IMR-90 (cell line): ENCODE data around the gene GATAD2A. TPM values are rescaled to one million over a fixed set of nuclear protein-coding genes. Genes with fewer than 3 reads are reported as not detected.
A peak's percentile ranks its signal among the peaks of the same experiment; 100 is the strongest.

ENCODE experiments used
- ATAC-seq: fragments of 200-7000 bp; cut with Tn5 transposase; 2 replicates; pipeline ENCODE4 v1.9.1; 2020; ENCODE audit warnings: low read depth, mild to moderate bottlenecking, moderate library complexity
- BruUV-seq: library from RNA; stranded (reverse); fragments of 400-500 nt; replicated peaks from 2 replicates; lab custom pipeline; 2021; lab: Mats Ljungman, UMichigan
- CTCF ChIA-PET: fragments of 300-600 bp; formaldehyde crosslinking; extraction: SDS; loops from one replicate; lab custom pipeline; 2021; ENCODE audit warnings: antibody characterized with exemption; lab: Yijun Ruan, JAX
- POLR2A ChIA-PET: fragments of 300-600 bp; sonication (Branson Sonifier 250); formaldehyde crosslinking; loops from one replicate; lab custom pipeline; 2022; ENCODE audit warnings: antibody characterized with exemption; ENCODE audit not compliant: unreplicated experiment; lab: Charles Lee
- DNase-seq: peaks from one replicate; pipeline ENCODE4 v3.0.0; 2013
- H2AFZ ChIP-seq: replicated peaks from 2 replicates; pipeline ENCODE3; 2013; ENCODE audit warnings: low read length, mild to moderate bottlenecking; ENCODE audit not compliant: poor library complexity
- H2AK5ac ChIP-seq: 2 replicates; pipeline ENCODE4 v1.6.1; 2013; ENCODE audit warnings: low read depth, low read length, inconsistent platforms
- H2AK9ac ChIP-seq: replicated peaks from 2 replicates; pipeline ENCODE3; 2013; ENCODE audit warnings: mild to moderate bottlenecking, low read depth, low read length, moderate library complexity; ENCODE audit not compliant: poor library complexity
- H2BK120ac ChIP-seq: 2 replicates; pipeline ENCODE4 v1.6.1; 2013; ENCODE audit warnings: low read depth, low read length, inconsistent platforms
- H2BK15ac ChIP-seq: 3 replicates; pipeline ENCODE4 v1.6.1; 2013; ENCODE audit warnings: low read depth, low read length, inconsistent platforms
- H2BK20ac ChIP-seq: 2 replicates; pipeline ENCODE4 v1.6.1; 2013; ENCODE audit warnings: low read depth, mild to moderate bottlenecking, inconsistent platforms, low read length, moderate library complexity
- H2BK5ac ChIP-seq: 2 replicates; pipeline ENCODE4 v1.6.1; 2013; ENCODE audit warnings: mild to moderate bottlenecking, low read depth, low read length, inconsistent platforms; ENCODE audit not compliant: poor library complexity, severe bottlenecking
- H3K14ac ChIP-seq: replicated peaks from 2 replicates; pipeline ENCODE4 v1.6.1; 2013; ENCODE audit warnings: low read depth, low read length, inconsistent platforms
- H3K18ac ChIP-seq: 2 replicates; pipeline ENCODE4 v1.6.1; 2013; ENCODE audit warnings: low read depth, low read length, control low read depth
- H3K23ac ChIP-seq: 2 replicates; pipeline ENCODE4 v1.6.1; 2013; ENCODE audit warnings: low read depth, low read length, inconsistent platforms
- H3K27ac ChIP-seq: 2 replicates; pipeline ENCODE4 v1.5.1; 2013; ENCODE audit warnings: mild to moderate bottlenecking, control low read depth, low read length; ENCODE audit not compliant: insufficient read depth
- H3K27me3 ChIP-seq: 2 replicates; pipeline ENCODE4 v1.6.1; 2013; ENCODE audit warnings: low read length; ENCODE audit not compliant: control insufficient read depth, insufficient read depth
- H3K36me3 ChIP-seq: 2 replicates; pipeline ENCODE4 v1.6.1; 2013; ENCODE audit warnings: low read length, mixed read lengths; ENCODE audit not compliant: control insufficient read depth, insufficient read depth
- H3K4ac ChIP-seq: 2 replicates; pipeline ENCODE4 v1.6.1; 2013; ENCODE audit warnings: low read depth, low read length, inconsistent platforms
- H3K4me1 ChIP-seq: 2 replicates; pipeline ENCODE4 v1.6.1; 2013; ENCODE audit warnings: low read length, mixed read lengths; ENCODE audit not compliant: control insufficient read depth, insufficient read depth
- H3K4me2 ChIP-seq: 2 replicates; pipeline ENCODE4 v1.6.1; 2013; ENCODE audit warnings: low read depth, mild to moderate bottlenecking, control low read depth, low read length, moderate library complexity
- H3K4me3 ChIP-seq: 2 replicates; pipeline ENCODE4 v1.5.1; 2013; ENCODE audit warnings: low read depth, mild to moderate bottlenecking, control low read depth, low read length, moderate library complexity; ENCODE audit not compliant: insufficient read depth
- H3K56ac ChIP-seq: 2 replicates; pipeline ENCODE4 v1.6.1; 2013; ENCODE audit warnings: low read length, inconsistent platforms; ENCODE audit not compliant: insufficient read depth; ENCODE audit errors: extremely low read depth
- H3K79me1 ChIP-seq, 2 experiments: 2 replicates each; pipeline ENCODE4 v1.6.1; 2013; ENCODE audit warnings: low read length in 2 of 2, inconsistent platforms in 1 of 2, low read depth in 1 of 2
- H3K9ac ChIP-seq: 2 replicates; pipeline ENCODE4 v1.6.1; 2013; ENCODE audit warnings: low read depth, low read length, control low read depth
- H3K9me1 ChIP-seq: 2 replicates; pipeline ENCODE4 v1.6.1; 2013; ENCODE audit warnings: low read length, inconsistent platforms; ENCODE audit not compliant: insufficient read depth
- H3K9me3 ChIP-seq: 2 replicates; pipeline ENCODE4 v1.6.1; 2013; ENCODE audit warnings: low read length; ENCODE audit not compliant: control insufficient read depth, insufficient read depth
- H4K20me1 ChIP-seq: 2 replicates; pipeline ENCODE4 v1.6.1; 2013; ENCODE audit warnings: low read length, inconsistent platforms; ENCODE audit not compliant: insufficient read depth
- H4K5ac ChIP-seq: 2 replicates; pipeline ENCODE4 v1.6.1; 2013; ENCODE audit warnings: mild to moderate bottlenecking, low read depth, low read length, control low read depth
- H4K8ac ChIP-seq, 2 experiments: 2 replicates each; pipeline ENCODE4 v1.6.1; 2013; ENCODE audit warnings: low read depth in 2 of 2, low read length in 2 of 2, control low read depth in 1 of 2, inconsistent platforms in 1 of 2
- H4K91ac ChIP-seq: 2 replicates; pipeline ENCODE4 v1.6.1; 2013; ENCODE audit warnings: low read depth, low read length, inconsistent platforms; ENCODE audit not compliant: insufficient read depth
- CEBPB ChIP-seq: IDR thresholded peaks from 2 replicates; pipeline ENCODE4 v1.6.1; 2012; ENCODE audit warnings: low read depth, low read length, improper control_type of control experiment
- FOS ChIP-seq: fragments of 150-350 bp; IDR thresholded peaks from 2 replicates; pipeline ENCODE4 v1.6.1; 2016; ENCODE audit warnings: low read depth, low read length
- NFE2L2 ChIP-seq: fragments of 150-350 bp; IDR thresholded peaks from 2 replicates; pipeline ENCODE4 v1.6.1; 2016; ENCODE audit warnings: low read depth, mild to moderate bottlenecking, low read length
- WGBS, 2 experiments: methylation state at CpG; one replicate each; pipeline versions ENCODE4 v1.1.5 to v1.1.7; 2013; ENCODE audit warnings: missing lambda C conversion rate in 2 of 2; ENCODE audit not compliant: insufficient read length in 1 of 2; ENCODE audit errors: extremely low coverage in 2 of 2; 5-methylcytosine and 5-hydroxymethylcytosine counted together
- dilution Hi-C: fragments of 300-500 bp; cut with HindIII; formaldehyde crosslinking; loops from one replicate; pipeline ENCODE4 v1.14.3; 2018; ENCODE audit warnings: low sequenced_read_pairs; ENCODE audit not compliant: unreplicated experiment
- in situ Hi-C: fragments of 300-500 bp; cut with MboI; formaldehyde crosslinking; loops from 3 replicates; pipeline ENCODE4 v1.14.3; 2019; ENCODE audit warnings: low sequenced_read_pairs, inconsistent platforms, mixed read lengths
- intact Hi-C: fragments of 100-400 bp; cut with micrococcal nuclease; formaldehyde crosslinking; loops from 2 replicates; pipeline ENCODE4 v1.10.0; 2022
- polyA plus RNA-seq, 3 experiments: library from polyadenylated mRNA; depleted of rRNA; stranded (reverse); fragments of >200 nt; gene quantifications; 2 replicates each; pipeline ENCODE4 v1.2.3, GENCODE V29; 2012; ENCODE audit warnings: low replicate concordance in 1 of 3
- total RNA-seq: library from RNA; depleted of rRNA; stranded (reverse); fragments of >200 nt; gene quantifications from 2 replicates; pipeline ENCODE4 v1.2.3, GENCODE V29; 2012
- TF ChIP-seq, protein P1 (sequence below): conservative IDR thresholded peaks from 2 replicates; pipeline ENCODE4 v1.5.1; 2012; ENCODE audit warnings: mild to moderate bottlenecking, low read depth, low read length, improper control_type of control experiment

Gene GATAD2A
- total and polyA plus RNA-seq, 2 of the 4 experiments (the other 2 are of a cell fraction): 23.5 to 33.2 TPM

GRCh38 chr19:19451429-19452242 lies 46.2 kb downstream of the GATAD2A start:
- TF ChIP-seq, protein P1, sequence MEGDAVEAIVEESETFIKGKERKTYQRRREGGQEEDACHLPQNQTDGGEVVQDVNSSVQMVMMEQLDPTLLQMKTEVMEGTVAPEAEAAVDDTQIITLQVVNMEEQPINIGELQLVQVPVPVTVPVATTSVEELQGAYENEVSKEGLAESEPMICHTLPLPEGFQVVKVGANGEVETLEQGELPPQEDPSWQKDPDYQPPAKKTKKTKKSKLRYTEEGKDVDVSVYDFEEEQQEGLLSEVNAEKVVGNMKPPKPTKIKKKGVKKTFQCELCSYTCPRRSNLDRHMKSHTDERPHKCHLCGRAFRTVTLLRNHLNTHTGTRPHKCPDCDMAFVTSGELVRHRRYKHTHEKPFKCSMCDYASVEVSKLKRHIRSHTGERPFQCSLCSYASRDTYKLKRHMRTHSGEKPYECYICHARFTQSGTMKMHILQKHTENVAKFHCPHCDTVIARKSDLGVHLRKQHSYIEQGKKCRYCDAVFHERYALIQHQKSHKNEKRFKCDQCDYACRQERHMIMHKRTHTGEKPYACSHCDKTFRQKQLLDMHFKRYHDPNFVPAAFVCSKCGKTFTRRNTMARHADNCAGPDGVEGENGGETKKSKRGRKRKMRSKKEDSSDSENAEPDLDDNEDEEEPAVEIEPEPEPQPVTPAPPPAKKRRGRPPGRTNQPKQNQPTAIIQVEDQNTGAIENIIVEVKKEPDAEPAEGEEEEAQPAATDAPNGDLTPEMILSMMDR: no peak
- TF ChIP-seq FOS: no peak
- TF ChIP-seq CEBPB: no peak
- TF ChIP-seq NFE2L2: no peak
- no peak overlapping the region for H2BK5ac ChIP-seq
- H4K91ac ChIP-seq: no peak overlapping the region
- no peak overlapping the region for H3K9ac ChIP-seq
- POLR2A ChIA-PET: no interaction called here
- BruUV-seq: no TSS peak
- H2AK9ac ChIP-seq: no peak overlapping the region
- H3K4me3 ChIP-seq: no peak overlapping the region
- H4K20me1 ChIP-seq: peaks cover 75% of the 10 kb centered on the region
- H2BK20ac ChIP-seq: no peak overlapping the region
- no peak for DNase-seq
- H2BK15ac ChIP-seq: no peak overlapping the region
- no peak overlapping the region for H3K4me2 ChIP-seq
- H4K5ac ChIP-seq: no peak overlapping the region
- no peak overlapping the region for H4K8ac ChIP-seq
- H3K18ac ChIP-seq: no peak overlapping the region
- H3K27ac ChIP-seq: no peak overlapping the region
- WGBS, 2 experiments: 80% methylated on average over 4 of the region's 13 CpGs; no CpG with 5 or more reads in 1 of the 2 experiments
- H2AFZ ChIP-seq: peak overlapping the region; percentile 13
- no peaks in the 10 kb centered on the region for H3K27me3 ChIP-seq
- H3K9me3 ChIP-seq: no peaks in the 10 kb centered on the region
- no peak overlapping the region for H2BK120ac ChIP-seq
- ATAC-seq: no peak; the same call in 1 of the 2 replicates
- H3K4ac ChIP-seq: no peak overlapping the region
- peaks cover 6% of the 10 kb centered on the region for H3K4me1 ChIP-seq
- dilution Hi-C loops: no loop called here
- H3K36me3 ChIP-seq: no peaks in the 10 kb centered on the region
- no peak overlapping the region for H3K56ac ChIP-seq
- in situ Hi-C loops: no loop called here
- intact Hi-C loops: no loop called here
- peaks cover 46% of the 10 kb centered on the region for H3K9me1 ChIP-seq
- H3K79me1 ChIP-seq: peaks cover 22 to 78% of the 10 kb centered on the region in 2 experiments
- no peak overlapping the region; the same call in 1 of the 2 replicates for H3K14ac ChIP-seq
- H2AK5ac ChIP-seq: no peak overlapping the region
- peak overlapping the region; percentile 7; the same call in 1 of the 2 replicates for H3K23ac ChIP-seq
- CTCF ChIA-PET: no interaction called here
